GM12878 (cell line): ENCODE measurements around the gene RNPS1. TPM values are rescaled to one million over a fixed set of nuclear protein-coding genes. Genes with fewer than 3 reads are reported as not detected.

Experiments
- ATAC-seq: fragments of 200-7000 bp; cut with Tn5 transposase; 3 replicates; pipeline ENCODE4 v1.9.1; 2020; ENCODE audit warnings: mild to moderate bottlenecking, moderate library complexity
- BruUV-seq: library from RNA; stranded (reverse); fragments of 400-500 nt; replicated peaks from 2 replicates; lab custom pipeline; 2021; lab: Mats Ljungman, UMichigan
- CTCF ChIA-PET: fragments of 300-600 bp; sonication (Branson Sonifier 250); formaldehyde crosslinking; extraction: SDS; loops from one replicate; lab custom pipeline; 2021; ENCODE audit warnings: inconsistent platforms; lab: Yijun Ruan, JAX
- POLR2A ChIA-PET: fragments of 350-600 bp; formaldehyde crosslinking; extraction: SDS; loops from one replicate; lab custom pipeline; 2021; ENCODE audit warnings: inconsistent platforms; lab: Charles Lee
- RAD21 ChIA-PET: fragments of 300-600 bp; sonication (Branson Sonifier 250); formaldehyde crosslinking; loops from one replicate; lab custom pipeline; 2023; ENCODE audit warnings: antibody characterized with exemption; ENCODE audit not compliant: unreplicated experiment; lab: Charles Lee
- SMC1A ChIA-PET: fragments of 300-600 bp; sonication (Branson Sonifier 250); formaldehyde crosslinking; loops from one replicate; lab custom pipeline; 2023; ENCODE audit not compliant: unreplicated experiment, uncharacterized antibody; lab: Charles Lee
- DNase-seq: peaks from one replicate; pipeline ENCODE4 v3.0.0-alpha.2; 2011; ENCODE audit warnings: low read depth, low spot score
- FAIRE-seq: peaks from 3 replicates; lab custom pipeline; 2011; peaks lifted over from hg19 to GRCh38; lab: Jason Lieb, UNC
- H2AFZ ChIP-seq: 2 replicates; pipeline ENCODE4 v1.6.0; 2011; ENCODE audit warnings: low read depth, low read length, control low read depth; ENCODE audit not compliant: control insufficient read depth
- H3K27ac ChIP-seq: 2 replicates; pipeline ENCODE4 v1.5.1; 2011; ENCODE audit warnings: control low read depth; ENCODE audit not compliant: control insufficient read depth, insufficient read depth
- H3K27me3 ChIP-seq, 2 experiments: replicated peaks in 1 of 2; 2 replicates each; pipeline versions ENCODE4 v1.6.0 to v1.6.1; 2011; ENCODE audit warnings: low read length in 1 of 2; ENCODE audit not compliant: control insufficient read depth in 2 of 2, insufficient read depth in 2 of 2
- H3K36me3 ChIP-seq, 2 experiments: 2 replicates each; pipeline ENCODE4 v1.5.1; 2011; ENCODE audit warnings: low read length in 1 of 2; ENCODE audit not compliant: control insufficient read depth in 2 of 2, insufficient read depth in 2 of 2
- H3K4me1 ChIP-seq: 2 replicates; pipeline ENCODE4 v1.6.1; 2011; ENCODE audit warnings: mild to moderate bottlenecking, low read length, moderate library complexity, mixed read lengths; ENCODE audit not compliant: control insufficient read depth, insufficient read depth
- H3K4me2 ChIP-seq: 2 replicates; pipeline ENCODE4 v1.6.0; 2011; ENCODE audit warnings: control low read depth; ENCODE audit not compliant: control insufficient read depth, insufficient read depth
- H3K4me3 ChIP-seq: fragments of 200-600 bp; sonication (generic); 2 replicates; pipeline ENCODE4 v1.5.1; 2016
- H3K79me2 ChIP-seq: 2 replicates; pipeline ENCODE4 v1.6.0; 2011; ENCODE audit warnings: low read length; ENCODE audit not compliant: control insufficient read depth, insufficient read depth
- H3K9ac ChIP-seq: 2 replicates; pipeline ENCODE4 v1.8.0; 2011; ENCODE audit warnings: low read length, control low read depth, mixed read lengths; ENCODE audit not compliant: control insufficient read depth, insufficient read depth
- H3K9me3 ChIP-seq: replicated peaks from 3 replicates; pipeline ENCODE4 v1.5.1; 2011; ENCODE audit warnings: mild to moderate bottlenecking, low read length; ENCODE audit not compliant: control insufficient read depth, insufficient read depth
- H4K20me1 ChIP-seq: 2 replicates; pipeline ENCODE4 v1.6.0; 2011; ENCODE audit not compliant: control insufficient read depth, insufficient read depth
- EGR1 ChIP-seq, 2 experiments: IDR thresholded peaks; 1 replicate in 1 of 2; 2 replicates in 1 of 2; pipeline ENCODE4 v1.6.1; 2011 to 2012; ENCODE audit warnings: low read depth in 2 of 2, low read length in 2 of 2, borderline replicate concordance in 1 of 2, mild to moderate bottlenecking in 1 of 2, moderate library complexity in 1 of 2
- ETV6 ChIP-seq, 2 experiments: fragments of 450-650 bp in 1 of 2; IDR thresholded peaks in 1 of 2; conservative IDR thresholded peaks in 1 of 2; 2 replicates each; pipeline ENCODE4 v1.6.1; 2014; ENCODE audit warnings: antibody characterized with exemption in 1 of 2, borderline replicate concordance in 1 of 2, low read depth in 1 of 2, mild to moderate bottlenecking in 1 of 2, moderate library complexity in 1 of 2
- FOXM1 ChIP-seq: IDR thresholded peaks from 2 replicates; pipeline ENCODE4 v1.6.1; 2012; ENCODE audit warnings: low read depth, mild to moderate bottlenecking, inconsistent platforms, low read length, moderate library complexity
- GATAD2B ChIP-seq: fragments of 450-650 bp; conservative IDR thresholded peaks from 2 replicates; pipeline ENCODE4 v1.6.1; 2017; ENCODE audit warnings: low read depth, mild to moderate bottlenecking, moderate library complexity
- IRF3 ChIP-seq: fragments of 450-650 bp; IDR thresholded peaks from 2 replicates; pipeline ENCODE4 v1.6.1; 2014; ENCODE audit warnings: mild to moderate bottlenecking
- MEF2A ChIP-seq: IDR thresholded peaks from 2 replicates; pipeline ENCODE4 v1.6.1; 2011; ENCODE audit warnings: low read depth, mild to moderate bottlenecking, low read length, moderate library complexity; ENCODE audit not compliant: insufficient read depth
- PBX3 ChIP-seq: IDR thresholded peaks from 2 replicates; pipeline ENCODE4 v1.6.1; 2011; ENCODE audit warnings: mild to moderate bottlenecking, low read depth, low read length, moderate library complexity; ENCODE audit not compliant: insufficient replicate concordance
- POLR2A ChIP-seq: IDR thresholded peaks from 2 replicates; pipeline ENCODE4 v1.6.1; 2011; ENCODE audit warnings: low read depth, mild to moderate bottlenecking, low read length
- RELB ChIP-seq: fragments of 450-650 bp; IDR thresholded peaks from 2 replicates; pipeline ENCODE4 v1.6.1; 2017; ENCODE audit warnings: low read depth, mild to moderate bottlenecking, moderate library complexity
- SMC3 ChIP-seq: IDR thresholded peaks from 2 replicates; pipeline ENCODE4 v1.6.1; 2011; ENCODE audit warnings: low read length, improper control_type of control experiment, borderline replicate concordance
- SREBF2 ChIP-seq: IDR thresholded peaks from 2 replicates; pipeline ENCODE4 v1.6.1; 2012; ENCODE audit warnings: mild to moderate bottlenecking, low read length
- ZBED1 ChIP-seq: IDR thresholded peaks from 2 replicates; pipeline ENCODE4 v1.6.1; 2016; ENCODE audit warnings: borderline replicate concordance
- ZNF592 ChIP-seq: fragments of 450-650 bp; IDR thresholded peaks from 2 replicates; pipeline ENCODE4 v1.6.1; 2017; ENCODE audit warnings: mild to moderate bottlenecking, moderate library complexity
- WGBS: methylation state at CpG from one replicate; pipeline ENCODE4 v1.1.6; 2016; ENCODE audit warnings: low lambda C conversion rate; ENCODE audit not compliant: insufficient replicate concordance, insufficient coverage; ENCODE audit errors: missing lambda C conversion rate; 5-methylcytosine and 5-hydroxymethylcytosine counted together
- in situ Hi-C: fragments of 300-500 bp; cut with MboI; formaldehyde crosslinking; loops from 9 replicates; pipeline ENCODE4 v1.14.3; 2018; ENCODE audit warnings: mixed read lengths
- intact Hi-C: fragments of 100-400 bp; cut with micrococcal nuclease; formaldehyde crosslinking; loops from one replicate; pipeline ENCODE4 v1.14.2; 2022; ENCODE audit not compliant: unreplicated experiment
- polyA plus RNA-seq, 11 experiments: library from polyadenylated mRNA; depleted of rRNA in 4 of 11; unstranded in 6 of 11; stranded (reverse) in 5 of 11; fragments of >200 nt; fragmentation: Nextera tagmentation in 4 of 11; fragmentation: Illumina TruSeq in 1 of 11; extraction: Ambion mirVana in 4 of 11; extraction: Trizol in 1 of 11; gene quantifications; 1 replicate in 1 of 11; 2 replicates in 10 of 11; pipeline versions ENCODE4 v1.2.1 to v1.2.3, GENCODE V29; 2011 to 2016; ENCODE audit warnings: inconsistent platforms in 2 of 11, missing spikeins in 2 of 11, low read depth in 1 of 11
- total RNA-seq, 4 experiments: library from RNA; depleted of rRNA in 3 of 4; stranded (reverse); fragments of >200 nt in 3 of 4; fragmentation: Illumina TruSeq in 1 of 4; extraction: Trizol in 1 of 4; gene quantifications; 2 replicates each; pipeline versions ENCODE4 v1.2.1 to v1.2.3, GENCODE V29; 2013 to 2021

Gene RNPS1
- total and polyA plus RNA-seq, 10 of the 15 experiments (the other 5 are each of a cell fraction or from before 2014, with no cell fraction given): 38.2 to 359 (median 188) TPM

GRCh38 chr16:2295056-2295798 lies 27.3 kb upstream of the RNPS1 start:
- Histone ChIP-seq H3K9me3 (no peaks in the 10 kb centered on the region), H3K9ac (no peak overlapping the region), H3K79me2 (no peaks in the 10 kb centered on the region), H3K4me2 (no peak overlapping the region), H3K27me3 (no peaks in the 10 kb centered on the region), H3K4me1 (peaks cover 10% of the 10 kb centered on the region), H4K20me1 (no peaks in the 10 kb centered on the region), H2AFZ (no peak overlapping the region), H3K36me3 (no peaks in the 10 kb centered on the region), H3K27ac (no peak overlapping the region), H3K4me3 (no peak overlapping the region)
- ATAC-seq: peak; percentile 93
- intact Hi-C loops (no loop called here), in situ Hi-C loops (no loop called here)
- SMC1A ChIA-PET: no interaction called here
- POLR2A ChIA-PET: no interaction called here
- peak; percentile 55 for DNase-seq
- no TSS peak for BruUV-seq
- CTCF ChIA-PET: interaction anchor here (1.0 to 2.0 kb wide), 9 partner anchors 10 to 206 kb away, joined by 3 to 10 read pairs (median 4); partner anchors contain the start of gene TBC1D24
- 65% methylated on average over 21 of the region's 21 CpGs for WGBS
- FAIRE-seq: peak; percentile 90
- RAD21 ChIA-PET: interaction anchor here (1.6 kb wide), 1 partner anchor 206 kb away, joined by 5 read pairs; no protein-coding TSS in a partner anchor
- TF ChIP-seq ZNF592 (no peak), IRF3 (no peak), EGR1 (IDR thresholded peaks at IDR 0.05; ENCODE audit: borderline replicate concordance in 1 of 2, low read depth in 2 of 2, low read length in 2 of 2) (no peak), ETV6 (conservative IDR thresholded peaks at IDR 0.05 in 1 of 2, IDR thresholded peaks at IDR 0.05 in 1 of 2; ENCODE audit: borderline replicate concordance in 1 of 2, low read depth in 1 of 2) (no peak), PBX3 (no peak), RELB (peak; percentile 58; the same call in 1 of the 2 replicates), FOXM1 (no peak), GATAD2B (0 out of 2 replicates have a peak, but pooled peaks have one; percentile 39), MEF2A (no peak), ZBED1 (no peak), SMC3 (peak; percentile 18; the same call in 1 of the 2 replicates), POLR2A (no peak), SREBF2 (no peak)
